Measurements from ENCODE around the gene GAL3ST2. TPM values are rescaled to one million over a fixed set of nuclear protein-coding genes. Genes with fewer than 3 reads are reported as not detected.

Gene GAL3ST2
- total RNA-seq, 1 donor, result 0.43 TPM

- DNase-seq (ENCODE audit: low read depth), result no peak
- H3K4me3 ChIP-seq (ENCODE audit: low read depth, low read length), result no peak overlapping the region
- TF ChIP-seq CTCF (IDR thresholded peaks at IDR 0.05; ENCODE audit: insufficient read depth, low read depth, low read length), result no peak
Observed at GRCh38 chr2:241851325-241852115, 74.9 kb downstream of the GAL3ST2 start.

- no peak for DNase-seq (ENCODE audit: low read depth)
- TF ChIP-seq CTCF (IDR thresholded peaks at IDR 0.05; ENCODE audit: insufficient read depth, low read depth, low read length), result no peak
- H3K4me3 ChIP-seq (ENCODE audit: low read depth, low read length), result no peak overlapping the region
Observed at GRCh38 chr2:241852116-241852980, 75.7 kb downstream of the GAL3ST2 start.

- no peak overlapping the region for H3K4me3 ChIP-seq (ENCODE audit: low read depth, low read length)
- DNase-seq (ENCODE audit: low read depth), result no peak
- TF ChIP-seq CTCF (IDR thresholded peaks at IDR 0.05; ENCODE audit: insufficient read depth, low read depth, low read length), result no peak
Observed at GRCh38 chr2:241852981-241853631, 76.5 kb downstream of the GAL3ST2 start.

Other genes with a start within 250 kb of the GAL3ST2 start
- gene BOK, start 218.1 kb upstream of the GAL3ST2 start, total RNA-seq, result 42.2 and 54.0 TPM in 2 replicates
- gene THAP4, start 139.7 kb upstream of the GAL3ST2 start, total RNA-seq, result 35.4 and 36.7 TPM in 2 replicates
- gene ATG4B, start 139.1 kb upstream of the GAL3ST2 start, total RNA-seq, result 36.7 and 47.1 TPM in 2 replicates
- 33.2 and 40.9 TPM in 2 replicates for gene DTYMK, start 90.0 kb upstream of the GAL3ST2 start, total RNA-seq
- 13.2 and 21.2 TPM in 2 replicates for gene ING5, start 74.8 kb upstream of the GAL3ST2 start, total RNA-seq
- gene D2HGDH, start 42.2 kb upstream of the GAL3ST2 start, total RNA-seq, result 13.4 and 18.0 TPM in 2 replicates
- not detected in 2 replicates for gene NEU4, start 32.4 kb downstream of the GAL3ST2 start, total RNA-seq
- not detected in 2 replicates for gene PDCD1, start 82.1 kb downstream of the GAL3ST2 start, total RNA-seq
- not detected in 2 replicates for gene RTP5, start 92.9 kb downstream of the GAL3ST2 start, total RNA-seq

Data from fibroblast of villous mesenchyme (primary cell).